ENCODE measurements around the gene ZDHHC14.
"Not testable (repeated sequence)": the region's sequence is repeated elsewhere in the genome, so short reads cannot be mapped to it uniquely, and the experiment has no call there.

Gene ZDHHC14

GRCh38 chr6:157554747-157555146, 173.8 kb downstream of the ZDHHC14 start:
- DNase-seq (ENCODE audit: low spot score): no peak

GRCh38 chr6:157555455-157556143, 174.6 kb downstream of the ZDHHC14 start:
- no peak for DNase-seq (ENCODE audit: low spot score)

GRCh38 chr6:157556144-157556645, 175.2 kb downstream of the ZDHHC14 start:
- no peak for DNase-seq (ENCODE audit: low spot score)

GRCh38 chr6:157556671-157557430, 175.9 kb downstream of the ZDHHC14 start:
- DNase-seq (ENCODE audit: low spot score): no peak

- DNase-seq (ENCODE audit: low spot score): no peak
These were observed 176.6 kb downstream of the ZDHHC14 start for GRCh38 chr6:157557559-157557958.

GRCh38 chr6:157558049-157558448, 177.1 kb downstream of the ZDHHC14 start:
- no peak for DNase-seq (ENCODE audit: low spot score)

- DNase-seq (ENCODE audit: low spot score): no peak
These were observed 177.7 kb downstream of the ZDHHC14 start for GRCh38 chr6:157558487-157559200.

GRCh38 chr6:157559201-157559756, 178.3 kb downstream of the ZDHHC14 start:
- no peak for DNase-seq (ENCODE audit: low spot score)

- not testable (repeated sequence) for DNase-seq (ENCODE audit: low spot score)
These were observed 179.1 kb downstream of the ZDHHC14 start for GRCh38 chr6:157560063-157560462.

- no peak for DNase-seq (ENCODE audit: low spot score)
These were observed 179.9 kb downstream of the ZDHHC14 start for GRCh38 chr6:157560691-157561413.

GRCh38 chr6:157561414-157561790, 180.4 kb downstream of the ZDHHC14 start:
- no peak for DNase-seq (ENCODE audit: low spot score)

- no peak for DNase-seq (ENCODE audit: low spot score)
These were observed 181.2 kb downstream of the ZDHHC14 start for GRCh38 chr6:157561929-157562810.

- no peak for DNase-seq (ENCODE audit: low spot score)
These were observed 182.0 kb downstream of the ZDHHC14 start for GRCh38 chr6:157562997-157563396.

GRCh38 chr6:157563611-157564284, 182.8 kb downstream of the ZDHHC14 start:
- DNase-seq (ENCODE audit: low spot score): no peak

- DNase-seq (ENCODE audit: low spot score): no peak
These were observed 187.7 kb downstream of the ZDHHC14 start for GRCh38 chr6:157568702-157569101.

- no peak for DNase-seq (ENCODE audit: low spot score)
These were observed 188.6 kb downstream of the ZDHHC14 start for GRCh38 chr6:157569543-157569942.

- no peak for DNase-seq (ENCODE audit: low spot score)
These were observed 189.1 kb downstream of the ZDHHC14 start for GRCh38 chr6:157570104-157570503.

- no peak for DNase-seq (ENCODE audit: low spot score)
These were observed 189.8 kb downstream of the ZDHHC14 start for GRCh38 chr6:157570752-157571151.

GRCh38 chr6:157571269-157571668, 190.3 kb downstream of the ZDHHC14 start:
- DNase-seq (ENCODE audit: low spot score): no peak

GRCh38 chr6:157571950-157572349, 191.0 kb downstream of the ZDHHC14 start:
- no peak for DNase-seq (ENCODE audit: low spot score)

Measured in kidney capillary endothelial cell (primary cell).